ENCODE measurements around the gene ZSWIM1.

Gene ZSWIM1

GRCh38 chr20:45863543-45864470 is 17.2 kb upstream of the ZSWIM1 start:
- TF ChIP-seq GATA2 (IDR thresholded peaks at IDR 0.05; ENCODE audit: low read depth, low read length) (no peak), GATA3 (IDR thresholded peaks at IDR 0.05; ENCODE audit: low read depth, low read length) (no peak)

- TF ChIP-seq GATA2 (IDR thresholded peaks at IDR 0.05; ENCODE audit: low read depth, low read length): no peak
- no peak for TF ChIP-seq GATA3 (IDR thresholded peaks at IDR 0.05; ENCODE audit: low read depth, low read length)
Observed at GRCh38 chr20:45866454-45866853, 14.6 kb upstream of the ZSWIM1 start.

GRCh38 chr20:45867136-45867818 is 13.8 kb upstream of the ZSWIM1 start:
- TF ChIP-seq GATA3 (IDR thresholded peaks at IDR 0.05; ENCODE audit: low read depth, low read length): no peak
- TF ChIP-seq GATA2 (IDR thresholded peaks at IDR 0.05; ENCODE audit: low read depth, low read length): no peak

DNA sequence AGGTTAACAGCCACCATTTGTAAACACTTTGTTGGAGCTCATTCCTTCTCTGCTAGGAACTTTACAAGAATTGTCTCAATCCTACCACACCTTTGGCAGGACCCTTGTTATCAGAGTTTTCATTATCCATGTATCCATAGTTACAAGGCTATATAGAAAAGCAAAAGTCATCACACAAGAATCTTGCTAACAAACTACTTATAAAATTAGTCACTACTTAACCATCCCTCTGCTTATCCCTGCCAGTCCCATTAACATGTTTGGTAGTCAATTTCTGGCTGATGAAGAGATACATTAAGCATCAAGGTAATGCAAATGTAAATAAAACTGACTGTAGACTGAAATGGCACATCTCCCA is 13.2 kb upstream of the ZSWIM1 start:
- TF ChIP-seq GATA3 (IDR thresholded peaks at IDR 0.05; ENCODE audit: low read depth, low read length): no peak
- no peak for TF ChIP-seq GATA2 (IDR thresholded peaks at IDR 0.05; ENCODE audit: low read depth, low read length)

GRCh38 chr20:45872626-45873025 is 8.4 kb upstream of the ZSWIM1 start:
- TF ChIP-seq GATA3 (IDR thresholded peaks at IDR 0.05; ENCODE audit: low read depth, low read length) (no peak), GATA2 (IDR thresholded peaks at IDR 0.05; ENCODE audit: low read depth, low read length) (no peak)

DNA sequence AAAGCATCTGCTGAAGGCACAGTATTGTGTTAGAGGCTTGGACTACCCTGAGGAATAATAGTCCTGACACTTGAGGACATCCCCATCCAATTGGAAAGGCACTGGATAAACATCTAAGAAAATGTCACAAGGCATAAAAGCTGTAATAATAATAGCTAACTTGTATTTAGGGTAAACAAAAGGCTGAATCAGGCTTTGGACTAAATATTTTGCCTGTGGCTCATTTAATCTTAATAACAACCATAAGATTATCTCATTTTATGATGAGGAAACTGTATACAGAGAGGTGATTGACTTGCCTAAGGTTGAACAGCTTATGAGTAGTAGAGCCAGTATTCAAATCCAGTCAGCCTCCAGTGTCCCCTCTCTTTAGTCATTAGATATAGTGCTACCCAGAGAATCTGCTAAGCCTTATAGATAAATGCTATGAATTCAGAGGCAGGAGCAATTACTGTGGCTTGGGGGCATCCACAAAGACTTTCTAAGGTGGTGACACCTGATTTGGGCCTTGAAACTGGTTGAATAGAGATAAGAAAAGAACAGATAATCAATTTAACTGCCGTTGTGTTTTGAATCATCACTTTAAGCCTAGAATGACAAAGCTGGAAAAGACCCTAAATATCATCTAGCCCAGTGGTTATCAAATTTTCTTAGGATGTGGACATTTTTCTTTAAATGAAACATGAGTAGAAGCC is 7.5 kb upstream of the ZSWIM1 start:
- TF ChIP-seq GATA3 (IDR thresholded peaks at IDR 0.05; ENCODE audit: low read depth, low read length) (no peak), GATA2 (IDR thresholded peaks at IDR 0.05; ENCODE audit: low read depth, low read length) (no peak)

DNA sequence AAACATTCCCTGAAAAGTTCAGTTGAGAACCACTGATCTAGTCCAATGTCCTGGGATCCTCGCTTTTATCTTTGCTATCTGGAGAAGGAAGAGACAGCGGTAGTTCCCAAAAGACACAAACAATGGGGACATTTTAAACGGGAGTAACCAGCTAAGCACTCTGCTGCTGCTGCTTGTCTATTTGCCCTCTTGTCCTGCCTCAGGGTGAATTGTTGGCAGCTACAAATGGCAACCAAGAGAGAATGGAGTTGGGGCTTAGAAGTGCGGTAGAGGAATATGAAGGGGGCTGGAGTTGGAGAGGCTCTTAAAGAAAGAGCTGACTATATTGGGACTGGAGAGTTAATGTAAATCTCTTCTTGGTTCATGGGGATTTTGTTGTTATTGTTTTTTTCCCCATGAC is 6.5 kb upstream of the ZSWIM1 start:
- TF ChIP-seq GATA3 (IDR thresholded peaks at IDR 0.05; ENCODE audit: low read depth, low read length) (no peak), GATA2 (IDR thresholded peaks at IDR 0.05; ENCODE audit: low read depth, low read length) (no peak)

GRCh38 chr20:45878076-45878761 is 2.8 kb upstream of the ZSWIM1 start:
- no peak for TF ChIP-seq GATA2 (IDR thresholded peaks at IDR 0.05; ENCODE audit: low read depth, low read length)

DNA sequence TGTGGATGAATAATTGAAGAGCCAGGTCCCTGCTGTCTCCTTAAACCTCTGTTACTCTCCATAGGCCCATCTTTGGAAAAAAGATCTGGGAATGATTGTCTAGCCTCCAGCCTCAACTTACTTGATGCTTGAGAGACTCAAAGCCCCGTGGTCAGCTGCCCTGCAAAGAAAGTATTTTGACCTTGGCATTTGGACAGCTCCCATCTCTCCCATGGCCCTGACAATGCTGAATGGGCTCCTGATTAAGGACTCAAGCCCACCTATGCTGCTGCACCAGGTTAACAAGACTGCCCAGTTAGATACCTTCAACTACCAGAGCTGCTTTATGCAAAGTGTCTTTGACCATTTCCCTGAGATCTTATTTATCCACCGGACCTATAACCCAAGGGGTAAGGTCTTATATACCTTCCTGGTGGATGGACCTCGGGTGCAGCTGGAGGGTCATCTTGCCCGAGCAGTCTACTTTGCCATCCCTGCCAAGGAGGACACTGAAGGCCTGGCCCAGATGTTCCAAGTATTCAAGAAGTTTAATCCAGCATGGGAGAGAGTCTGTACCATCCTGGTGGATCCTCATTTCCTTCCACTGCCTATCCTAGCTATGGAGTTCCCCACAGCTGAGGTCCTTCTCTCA is 1.6 kb downstream of the ZSWIM1 start:
- no peak for TF ChIP-seq GATA3 (IDR thresholded peaks at IDR 0.05; ENCODE audit: low read depth, low read length)
- TF ChIP-seq GATA2 (IDR thresholded peaks at IDR 0.05; ENCODE audit: low read depth, low read length): no peak

DNA sequence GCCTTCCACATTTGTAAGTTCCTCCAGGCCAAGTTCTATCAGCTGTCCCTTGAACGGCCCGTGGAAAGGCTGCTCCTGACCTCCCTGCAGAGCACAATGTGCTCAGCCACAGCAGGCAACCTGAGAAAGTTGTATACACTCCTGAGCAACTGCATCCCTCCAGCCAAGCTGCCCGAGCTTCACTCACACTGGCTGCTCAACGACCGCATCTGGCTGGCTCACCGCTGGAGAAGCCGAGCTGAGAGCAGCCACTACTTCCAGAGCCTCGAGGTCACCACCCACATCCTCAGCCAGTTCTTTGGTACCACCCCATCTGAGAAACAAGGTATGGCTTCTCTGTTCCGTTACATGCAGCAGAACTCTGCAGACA is 2.1 kb downstream of the ZSWIM1 start:
- no peak for TF ChIP-seq GATA2 (IDR thresholded peaks at IDR 0.05; ENCODE audit: low read depth, low read length)
- TF ChIP-seq GATA3 (IDR thresholded peaks at IDR 0.05; ENCODE audit: low read depth, low read length): no peak

- TF ChIP-seq GATA3 (IDR thresholded peaks at IDR 0.05; ENCODE audit: low read depth, low read length): no peak
- no peak for TF ChIP-seq GATA2 (IDR thresholded peaks at IDR 0.05; ENCODE audit: low read depth, low read length)
Observed at GRCh38 chr20:45886590-45887345, 5.7 kb downstream of the ZSWIM1 start.

DNA sequence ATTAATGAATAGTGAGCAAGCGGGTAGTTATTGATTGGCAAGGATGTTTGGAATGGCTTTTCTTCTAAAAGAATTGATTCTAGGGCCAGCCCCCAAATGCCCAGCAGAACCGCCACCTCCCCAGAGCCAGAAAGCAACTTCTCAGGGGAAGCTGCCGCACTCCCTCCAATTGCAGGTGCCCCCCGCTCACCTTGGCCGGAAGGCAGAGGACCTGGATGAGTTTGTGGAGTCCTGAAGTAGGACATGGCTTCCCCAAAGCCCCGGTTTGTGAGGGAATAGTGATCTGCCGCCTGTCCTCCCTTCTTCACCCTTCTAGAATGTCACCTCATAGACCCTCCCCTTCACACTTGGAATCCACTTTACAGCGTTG is 6.3 kb downstream of the ZSWIM1 start, which contains the start of gene SPATA25:
Gene SPATA25 (minus strand): TSS at position 277 of the 370 bp plus-strand sequence. CDS start 32 bp downstream, at position 245.
- TF ChIP-seq GATA2 (IDR thresholded peaks at IDR 0.05; ENCODE audit: low read depth, low read length): no peak
- TF ChIP-seq GATA3 (IDR thresholded peaks at IDR 0.05; ENCODE audit: low read depth, low read length): no peak

GRCh38 chr20:45888681-45889080 is 7.7 kb downstream of the ZSWIM1 start:
- TF ChIP-seq GATA2 (IDR thresholded peaks at IDR 0.05; ENCODE audit: low read depth, low read length) (no peak), GATA3 (IDR thresholded peaks at IDR 0.05; ENCODE audit: low read depth, low read length) (no peak)

Data from SH-SY5Y (cell line).